Measurements from ENCODE around the gene SYT17. TPM values are rescaled to one million over a fixed set of nuclear protein-coding genes. Genes with fewer than 3 reads are reported as not detected.

Gene SYT17
- total RNA-seq, 4 donors from 2014 or later, result 4.2 to 30.5 (median 9.6) TPM

DNA sequence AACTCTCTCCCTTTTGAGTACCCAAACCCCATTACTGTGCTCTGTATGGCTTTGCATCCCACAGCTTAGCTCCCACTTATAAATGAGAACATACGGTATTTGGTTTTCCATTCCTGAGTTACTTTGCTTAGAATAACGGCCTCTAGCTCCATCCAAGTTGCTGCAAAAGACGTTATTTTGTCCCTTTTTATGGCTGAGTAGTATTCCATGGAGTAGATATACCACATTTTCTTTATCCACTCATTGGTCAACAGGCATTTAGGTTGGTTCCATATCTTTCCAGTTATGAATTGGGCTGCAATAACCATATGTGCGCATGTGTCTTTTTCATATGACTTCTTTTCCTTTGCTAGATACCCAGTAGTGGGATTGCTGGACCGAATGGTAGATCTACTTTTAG lies 19.9 kb upstream of the SYT17 start:
- no peak for DNase-seq
- Histone ChIP-seq H3K4me1 (no peaks in the 10 kb centered on the region), H3K36me3 (no peaks in the 10 kb centered on the region), H3K27ac (no peak overlapping the region), H3K4me3 (no peak overlapping the region), H3K27me3 (no peaks in the 10 kb centered on the region), H3K9me3 (no peaks in the 10 kb centered on the region)
- TF ChIP-seq POLR2A (IDR thresholded peaks at IDR 0.05), result no peak
- TF ChIP-seq, protein P1, sequence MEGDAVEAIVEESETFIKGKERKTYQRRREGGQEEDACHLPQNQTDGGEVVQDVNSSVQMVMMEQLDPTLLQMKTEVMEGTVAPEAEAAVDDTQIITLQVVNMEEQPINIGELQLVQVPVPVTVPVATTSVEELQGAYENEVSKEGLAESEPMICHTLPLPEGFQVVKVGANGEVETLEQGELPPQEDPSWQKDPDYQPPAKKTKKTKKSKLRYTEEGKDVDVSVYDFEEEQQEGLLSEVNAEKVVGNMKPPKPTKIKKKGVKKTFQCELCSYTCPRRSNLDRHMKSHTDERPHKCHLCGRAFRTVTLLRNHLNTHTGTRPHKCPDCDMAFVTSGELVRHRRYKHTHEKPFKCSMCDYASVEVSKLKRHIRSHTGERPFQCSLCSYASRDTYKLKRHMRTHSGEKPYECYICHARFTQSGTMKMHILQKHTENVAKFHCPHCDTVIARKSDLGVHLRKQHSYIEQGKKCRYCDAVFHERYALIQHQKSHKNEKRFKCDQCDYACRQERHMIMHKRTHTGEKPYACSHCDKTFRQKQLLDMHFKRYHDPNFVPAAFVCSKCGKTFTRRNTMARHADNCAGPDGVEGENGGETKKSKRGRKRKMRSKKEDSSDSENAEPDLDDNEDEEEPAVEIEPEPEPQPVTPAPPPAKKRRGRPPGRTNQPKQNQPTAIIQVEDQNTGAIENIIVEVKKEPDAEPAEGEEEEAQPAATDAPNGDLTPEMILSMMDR (IDR thresholded peaks at IDR 0.05), result no peak

DNA sequence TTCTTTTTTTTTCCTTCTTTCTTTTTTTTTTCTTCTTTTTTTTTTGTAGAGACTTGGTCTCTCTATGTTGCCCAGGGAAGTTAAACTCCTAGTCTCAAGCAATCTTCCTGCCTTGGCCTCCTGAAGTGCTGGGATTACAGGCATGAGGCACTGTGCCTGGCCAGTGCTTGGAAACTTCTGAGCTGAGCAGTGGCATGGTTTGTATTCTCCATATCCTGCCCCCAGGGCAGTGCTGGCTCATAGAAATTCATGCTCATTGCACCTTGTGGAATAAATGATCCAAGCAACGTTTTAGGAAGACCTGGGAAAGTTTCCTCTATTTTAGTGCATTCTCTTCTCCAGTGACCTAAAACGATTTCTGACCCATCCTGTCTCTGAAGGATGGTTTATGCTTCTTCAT lies 16.7 kb upstream of the SYT17 start:
- Histone ChIP-seq H3K9me3 (no peaks in the 10 kb centered on the region), H3K27ac (no peak overlapping the region), H3K4me3 (no peak overlapping the region), H3K27me3 (no peaks in the 10 kb centered on the region), H3K36me3 (no peaks in the 10 kb centered on the region), H3K4me1 (no peaks in the 10 kb centered on the region)
- DNase-seq, result no peak
- TF ChIP-seq POLR2A (IDR thresholded peaks at IDR 0.05), result no peak
- TF ChIP-seq, protein P1 (IDR thresholded peaks at IDR 0.05), result no peak

DNA sequence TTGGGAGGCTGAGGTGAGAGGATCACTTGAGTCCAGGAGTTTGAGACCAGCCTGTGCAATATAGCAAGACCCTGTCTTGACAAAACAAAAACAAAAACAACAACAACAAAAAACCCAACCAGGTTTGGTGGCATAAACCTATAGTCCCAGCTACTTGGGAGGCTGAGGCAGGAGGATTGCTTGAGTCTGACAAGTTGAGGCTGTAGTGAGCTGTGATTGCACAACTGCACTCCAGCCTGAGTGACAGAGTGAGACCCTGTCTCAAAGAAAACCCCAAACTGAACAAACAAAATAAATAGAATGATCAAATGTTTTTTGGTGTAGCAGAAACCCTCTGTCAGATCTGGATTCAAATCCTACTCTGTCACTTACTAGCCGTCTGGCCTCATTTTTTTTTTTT lies 16.0 kb upstream of the SYT17 start:
- Histone ChIP-seq H3K4me3 (no peak overlapping the region), H3K9me3 (no peaks in the 10 kb centered on the region), H3K4me1 (no peaks in the 10 kb centered on the region), H3K27ac (no peak overlapping the region), H3K27me3 (no peaks in the 10 kb centered on the region), H3K36me3 (no peaks in the 10 kb centered on the region)
- no peak for DNase-seq
- TF ChIP-seq, protein P1 (IDR thresholded peaks at IDR 0.05), result no peak
- no peak for TF ChIP-seq POLR2A (IDR thresholded peaks at IDR 0.05)

DNA sequence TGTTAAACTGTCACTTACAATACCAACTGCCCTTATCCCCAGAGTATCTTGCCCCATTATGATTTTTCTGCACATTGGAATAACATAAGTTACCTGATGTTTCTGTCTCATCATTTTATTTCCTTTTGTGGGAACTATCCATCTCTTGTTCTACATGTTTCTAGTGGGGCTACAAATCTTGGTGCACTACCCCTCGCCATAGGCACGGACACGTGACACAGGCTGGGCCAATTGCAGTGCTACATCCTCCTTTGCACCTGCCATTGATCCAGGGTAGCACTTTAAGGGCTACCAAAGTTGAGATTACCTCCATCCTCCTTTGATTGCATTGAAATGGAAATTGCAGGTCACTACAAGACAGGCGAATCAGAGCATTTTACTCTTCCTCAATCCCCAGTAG lies 14.2 kb upstream of the SYT17 start:
- no peak for DNase-seq
- Histone ChIP-seq H3K27ac (no peak overlapping the region), H3K9me3 (no peaks in the 10 kb centered on the region), H3K4me3 (no peak overlapping the region), H3K4me1 (no peaks in the 10 kb centered on the region), H3K27me3 (no peaks in the 10 kb centered on the region), H3K36me3 (no peaks in the 10 kb centered on the region)
- TF ChIP-seq, protein P1 (IDR thresholded peaks at IDR 0.05), result no peak
- TF ChIP-seq POLR2A (IDR thresholded peaks at IDR 0.05), result no peak

DNA sequence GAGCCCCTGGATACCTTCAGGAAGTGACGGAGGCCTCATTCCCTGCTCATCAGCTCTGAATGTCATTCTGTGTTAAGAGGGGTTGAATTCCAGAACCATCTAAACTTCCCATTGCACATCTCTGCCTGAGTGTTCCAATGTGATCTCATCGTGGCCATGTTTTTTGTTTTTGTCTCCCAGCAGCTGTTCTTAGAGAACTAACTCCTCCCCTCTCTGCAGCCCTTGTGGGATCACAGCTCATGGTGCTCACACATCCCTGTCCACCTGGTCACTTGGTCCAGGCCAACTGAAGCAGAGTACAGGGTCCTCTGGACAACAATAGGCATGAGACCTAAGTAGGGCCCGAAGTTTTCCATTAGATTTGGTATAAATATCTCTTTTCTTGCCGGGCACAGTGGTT lies 6.0 kb upstream of the SYT17 start:
- Histone ChIP-seq H3K4me1 (peaks cover 0 to under 1% (median 0%) of the 10 kb centered on the region in 4 donors), H3K27me3 (no peaks in the 10 kb centered on the region), H3K27ac (no peak overlapping the region), H3K4me3 (no peak overlapping the region), H3K9me3 (no peaks in the 10 kb centered on the region), H3K36me3 (no peaks in the 10 kb centered on the region)
- TF ChIP-seq, protein P1 (IDR thresholded peaks at IDR 0.05), result no peak
- no peak for TF ChIP-seq POLR2A (IDR thresholded peaks at IDR 0.05)
- DNase-seq, result no peak

DNA sequence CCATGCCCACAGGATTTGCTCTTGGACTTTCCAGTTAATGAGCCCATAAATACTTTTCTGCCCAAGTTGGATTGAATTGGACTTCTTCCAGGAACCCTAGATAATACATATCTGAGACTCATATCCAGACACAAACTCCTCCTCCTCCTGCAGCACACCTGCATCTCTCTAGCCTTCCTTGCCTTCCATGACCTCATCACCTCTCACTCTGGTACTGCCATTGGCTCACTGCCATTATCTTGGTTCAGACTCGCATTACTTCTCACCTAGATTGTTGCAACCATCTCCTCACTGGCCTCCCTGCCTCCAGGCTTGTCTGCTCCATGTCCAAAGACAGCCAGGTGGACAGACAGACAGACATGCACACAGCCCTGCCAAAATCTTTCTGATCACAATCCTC lies 4.8 kb upstream of the SYT17 start:
- Histone ChIP-seq H3K4me1 (peaks cover 0 to 10% (median 2%) of the 10 kb centered on the region in 4 donors), H3K27me3 (no peaks in the 10 kb centered on the region), H3K9me3 (no peaks in the 10 kb centered on the region), H3K4me3 (no peak overlapping the region), H3K36me3 (no peaks in the 10 kb centered on the region), H3K27ac (no peak overlapping the region)
- DNase-seq, result no peak
- TF ChIP-seq, protein P1 (IDR thresholded peaks at IDR 0.05), result no peak
- TF ChIP-seq POLR2A (IDR thresholded peaks at IDR 0.05), result no peak

Measured in Peyer's patch (tissue), 4 donors.